KBM-7 (cell line): ENCODE data around the gene ZFPL1.

Source experiments
- DNase-seq: peaks from one replicate; pipeline ENCODE4 v3.0.0-alpha.2; 2015
- in situ Hi-C: fragments of 300-500 bp; cut with MboI; formaldehyde crosslinking; loops from 2 replicates; pipeline ENCODE4 v1.14.3; 2020; ENCODE audit warnings: low sequenced_read_pairs, low pct_unique_long_range_greater_than_20kb, mixed read lengths

ZFPL1 gene

DNA sequence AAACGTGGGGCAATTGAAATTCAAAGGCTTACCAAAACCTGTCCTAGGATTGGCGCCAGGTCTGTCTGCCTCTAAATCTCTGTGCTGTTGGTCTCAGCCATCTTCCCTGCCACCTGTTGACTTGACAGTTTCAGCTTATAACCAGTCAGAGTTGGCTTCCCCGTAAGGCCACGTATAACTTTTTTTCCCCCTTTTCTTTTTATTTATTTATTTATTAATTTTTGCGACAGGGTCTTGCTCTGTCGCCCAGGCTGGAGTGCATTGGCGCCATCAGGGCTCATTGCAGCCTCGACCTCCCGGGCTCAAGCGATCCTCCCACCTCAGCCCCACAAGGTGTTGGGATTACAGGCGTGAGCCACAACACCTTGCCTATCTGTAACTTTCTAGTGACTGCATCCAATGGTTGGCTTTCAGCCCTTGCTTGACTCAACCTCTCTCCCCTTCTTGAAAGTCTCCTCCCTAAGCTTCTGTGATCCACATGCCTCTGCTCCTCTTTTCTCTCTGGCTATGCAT is 51.7 kb downstream of the ZFPL1 start:
- in situ Hi-C loops, result no loop called here
- no peak for DNase-seq

DNA sequence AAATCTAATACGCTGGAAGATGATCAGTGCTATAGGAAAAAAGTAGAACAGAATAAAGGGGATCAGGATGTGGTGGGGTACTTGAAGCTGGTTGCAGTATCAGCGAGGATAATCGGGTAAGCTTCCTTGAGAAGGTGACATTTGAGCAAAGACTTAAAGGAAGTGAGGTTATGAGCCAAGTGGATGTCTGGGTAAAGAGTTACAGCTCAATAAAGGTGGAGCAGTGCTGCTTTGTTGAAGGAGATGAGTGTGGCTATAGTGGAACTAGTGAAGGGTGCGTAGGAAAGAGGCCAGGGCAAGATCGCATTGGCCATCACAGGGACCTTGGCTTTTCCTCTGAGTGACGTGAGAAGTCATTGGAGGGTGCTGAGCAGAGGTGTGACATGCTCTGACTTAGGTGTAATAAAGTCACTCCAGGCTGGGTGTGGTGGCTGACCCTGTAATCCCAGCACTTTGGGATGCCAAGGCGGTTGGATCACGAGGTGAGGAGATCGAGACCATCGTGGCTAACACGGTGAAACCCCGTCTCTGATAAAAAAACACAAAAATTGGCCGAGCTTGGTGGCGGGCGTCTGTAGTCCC is 52.6 kb downstream of the ZFPL1 start:
- in situ Hi-C loops, result no loop called here
- no peak for DNase-seq
